GM12875 (cell line): ENCODE results near the gene LKAAEAR1.

ENCODE experiments used
- H3K4me3 ChIP-seq: one replicate; pipeline ENCODE4 v1.5.1; 2011; ENCODE audit warnings: low read depth, low read length, control low read depth
- TF ChIP-seq, protein P1 (sequence below): IDR thresholded peaks from 2 replicates; pipeline ENCODE4 v1.5.1; 2011; ENCODE audit warnings: low read depth, mild to moderate bottlenecking, control low read depth, inconsistent platforms, low read length, moderate library complexity, borderline replicate concordance; ENCODE audit not compliant: insufficient read depth

The LKAAEAR1 gene

DNA sequence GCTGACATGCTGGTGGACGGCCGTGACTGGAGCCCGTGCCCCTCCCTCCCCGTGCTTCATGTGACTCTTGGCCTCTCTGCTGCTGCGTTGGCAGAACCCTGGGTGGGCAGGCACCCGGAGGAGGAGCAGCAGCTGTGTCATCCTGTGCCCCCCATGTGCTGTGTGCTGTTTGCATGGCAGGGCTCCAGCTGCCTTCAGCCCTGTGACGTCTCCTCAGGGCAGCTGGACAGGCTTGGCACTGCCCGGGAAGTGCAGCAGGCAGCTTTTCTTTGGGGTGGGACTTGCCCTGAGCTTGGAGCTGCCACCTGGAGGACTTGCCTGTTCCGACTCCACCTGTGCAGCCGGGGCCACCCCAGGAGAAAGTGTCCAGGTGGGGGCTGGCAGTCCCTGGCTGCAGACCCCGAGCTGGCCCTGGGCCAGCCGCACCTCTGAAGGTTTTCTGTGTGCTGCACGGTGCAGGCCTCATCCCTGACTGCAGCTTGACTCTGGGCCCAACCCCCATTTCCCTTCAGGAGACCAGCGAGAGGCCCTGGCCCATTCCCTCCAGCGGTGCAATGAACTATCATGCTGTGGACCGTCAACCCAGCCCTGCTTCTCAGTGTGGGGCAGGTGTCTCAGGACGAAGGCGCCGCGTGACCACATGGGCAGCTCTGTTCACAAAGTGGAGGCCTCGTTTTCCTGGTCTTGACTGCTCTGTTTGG, 15.0 kb upstream of the LKAAEAR1 start:
- TF ChIP-seq, protein P1, sequence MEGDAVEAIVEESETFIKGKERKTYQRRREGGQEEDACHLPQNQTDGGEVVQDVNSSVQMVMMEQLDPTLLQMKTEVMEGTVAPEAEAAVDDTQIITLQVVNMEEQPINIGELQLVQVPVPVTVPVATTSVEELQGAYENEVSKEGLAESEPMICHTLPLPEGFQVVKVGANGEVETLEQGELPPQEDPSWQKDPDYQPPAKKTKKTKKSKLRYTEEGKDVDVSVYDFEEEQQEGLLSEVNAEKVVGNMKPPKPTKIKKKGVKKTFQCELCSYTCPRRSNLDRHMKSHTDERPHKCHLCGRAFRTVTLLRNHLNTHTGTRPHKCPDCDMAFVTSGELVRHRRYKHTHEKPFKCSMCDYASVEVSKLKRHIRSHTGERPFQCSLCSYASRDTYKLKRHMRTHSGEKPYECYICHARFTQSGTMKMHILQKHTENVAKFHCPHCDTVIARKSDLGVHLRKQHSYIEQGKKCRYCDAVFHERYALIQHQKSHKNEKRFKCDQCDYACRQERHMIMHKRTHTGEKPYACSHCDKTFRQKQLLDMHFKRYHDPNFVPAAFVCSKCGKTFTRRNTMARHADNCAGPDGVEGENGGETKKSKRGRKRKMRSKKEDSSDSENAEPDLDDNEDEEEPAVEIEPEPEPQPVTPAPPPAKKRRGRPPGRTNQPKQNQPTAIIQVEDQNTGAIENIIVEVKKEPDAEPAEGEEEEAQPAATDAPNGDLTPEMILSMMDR = no peak
- H3K4me3 ChIP-seq = no peak overlapping the region

DNA sequence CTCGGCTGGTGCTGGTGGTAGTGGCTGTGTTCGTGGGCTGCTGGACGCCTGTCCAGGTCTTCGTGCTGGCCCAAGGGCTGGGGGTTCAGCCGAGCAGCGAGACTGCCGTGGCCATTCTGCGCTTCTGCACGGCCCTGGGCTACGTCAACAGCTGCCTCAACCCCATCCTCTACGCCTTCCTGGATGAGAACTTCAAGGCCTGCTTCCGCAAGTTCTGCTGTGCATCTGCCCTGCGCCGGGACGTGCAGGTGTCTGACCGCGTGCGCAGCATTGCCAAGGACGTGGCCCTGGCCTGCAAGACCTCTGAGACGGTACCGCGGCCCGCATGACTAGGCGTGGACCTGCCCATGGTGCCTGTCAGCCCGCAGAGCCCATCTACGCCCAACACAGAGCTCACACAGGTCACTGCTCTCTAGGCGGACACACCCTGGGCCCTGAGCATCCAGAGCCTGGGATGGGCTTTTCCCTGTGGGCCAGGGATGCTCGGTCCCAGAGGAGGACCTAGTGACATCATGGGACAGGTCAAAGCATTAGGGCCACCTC, 14.3 kb upstream of the LKAAEAR1 start:
- H3K4me3 ChIP-seq = no peak overlapping the region
- TF ChIP-seq, protein P1 = no peak

DNA sequence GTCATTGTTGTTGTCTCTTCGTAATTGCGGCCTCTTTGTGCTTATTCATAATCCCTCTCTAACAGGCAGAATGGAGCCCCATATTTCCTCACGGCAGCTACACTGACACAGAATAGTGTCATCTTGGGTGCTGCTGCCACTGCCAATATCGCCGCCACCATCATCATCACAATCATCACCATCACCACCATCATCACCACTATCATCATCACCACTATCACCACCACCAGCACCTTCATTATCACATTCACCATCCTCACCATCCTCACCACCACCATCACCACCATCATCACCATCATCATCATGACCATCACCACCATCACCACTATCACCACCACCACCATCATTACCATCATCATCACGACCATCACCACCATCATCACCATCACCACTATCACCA, 12.3 kb upstream of the LKAAEAR1 start:
- TF ChIP-seq, protein P1 = no peak
- H3K4me3 ChIP-seq = no peak overlapping the region

DNA sequence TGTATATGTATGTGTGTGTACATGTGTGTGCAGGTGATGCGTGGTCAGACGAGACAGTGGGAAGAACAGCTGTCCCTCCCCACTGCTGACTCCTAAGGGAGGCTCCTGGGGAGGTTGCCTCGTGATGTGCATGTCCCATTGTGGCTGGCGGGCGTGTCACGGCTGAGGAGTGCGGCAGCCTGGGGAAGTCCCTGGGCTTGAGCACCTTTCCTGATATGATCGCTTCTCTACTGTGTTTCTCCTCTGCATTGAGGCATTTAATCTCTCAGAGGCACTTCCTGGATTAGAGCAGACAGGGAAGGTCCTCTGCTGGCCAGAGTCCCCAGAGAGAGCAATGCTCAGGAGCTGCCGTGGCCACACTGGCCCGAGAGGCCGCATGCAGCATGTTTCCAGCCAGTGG, 11.7 kb upstream of the LKAAEAR1 start:
- TF ChIP-seq, protein P1 = no peak

DNA sequence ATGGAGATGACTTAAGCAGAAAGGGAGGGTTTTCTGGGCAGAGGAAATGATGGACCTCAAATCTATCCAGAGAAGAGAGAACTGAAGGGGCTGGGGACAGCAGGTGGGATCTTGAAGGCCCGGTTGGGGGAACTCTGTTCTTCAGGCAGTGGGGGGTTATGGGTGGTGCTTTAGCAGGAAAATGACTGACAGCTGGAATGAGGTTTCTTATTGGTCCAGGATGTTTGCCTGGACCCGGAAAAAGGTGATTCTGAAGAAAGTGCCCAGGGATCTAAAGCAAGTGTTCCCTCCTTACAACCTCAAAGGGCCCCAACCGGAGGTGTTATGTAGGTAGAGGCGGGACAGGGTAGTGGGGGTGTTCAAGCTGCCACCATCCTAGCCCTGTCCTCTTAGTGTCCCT, 11.3 kb upstream of the LKAAEAR1 start:
- TF ChIP-seq, protein P1 = no peak

More for the DNA sequence above, 11.7 kb upstream of the LKAAEAR1 start:
- H3K4me3 ChIP-seq = no peak overlapping the region

DNA sequence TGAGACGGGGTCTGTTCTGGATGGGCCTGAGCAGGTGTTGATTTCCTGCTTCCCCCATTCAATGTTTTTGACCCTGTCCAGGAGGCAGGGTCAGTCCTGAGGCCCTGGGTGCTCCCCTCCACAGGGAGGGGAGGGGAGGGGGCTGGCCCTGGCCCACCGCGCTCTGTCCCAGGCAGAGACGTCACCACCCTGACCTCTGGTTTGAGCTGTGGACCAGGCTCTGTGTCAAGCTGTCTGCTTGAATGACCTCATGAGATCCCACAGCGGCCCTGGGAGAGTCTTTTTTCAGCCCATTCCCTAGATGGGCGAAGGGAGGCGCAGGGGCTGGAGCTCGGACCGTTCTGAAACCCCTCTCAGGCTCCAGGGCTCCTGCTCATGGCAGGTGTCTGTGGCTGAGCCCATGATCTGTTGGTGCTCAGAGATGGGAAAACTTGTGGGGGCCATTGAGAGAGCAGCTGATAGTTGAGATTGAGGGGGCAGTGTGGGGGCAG, 8.9 kb upstream of the LKAAEAR1 start:
- H3K4me3 ChIP-seq = no peak overlapping the region
- TF ChIP-seq, protein P1 = no peak

More for the DNA sequence above, 11.3 kb upstream of the LKAAEAR1 start:
- no peak overlapping the region for H3K4me3 ChIP-seq
